Fibroblast of the aortic adventitia (primary cell): Measurements from ENCODE around the gene SDK2. TPM values are rescaled to one million over a fixed set of nuclear protein-coding genes. Genes with fewer than 3 reads are reported as not detected.
"Not testable (repeated sequence)": the region's sequence is repeated elsewhere in the genome, so short reads cannot be mapped to it uniquely, and the experiment has no call there.

Source experiments
- DNase-seq: peaks from one replicate; pipeline ENCODE4 v3.0.0-alpha.2; 2010; ENCODE audit warnings: low read depth
- H3K4me3 ChIP-seq: 2 replicates; pipeline ENCODE4 v1.5.1; 2011; ENCODE audit warnings: low read depth, mild to moderate bottlenecking, control low read depth, low read length, moderate library complexity
- CTCF ChIP-seq: IDR thresholded peaks from 2 replicates; pipeline ENCODE4 v1.5.1; 2011; ENCODE audit warnings: mild to moderate bottlenecking, low read length, control low read depth, inconsistent platforms; ENCODE audit not compliant: insufficient read depth
- total RNA-seq: library from RNA; depleted of rRNA; stranded (reverse); fragments of >200 nt; gene quantifications from 2 replicates; pipeline ENCODE4 v1.2.3, GENCODE V29; 2012; ENCODE audit warnings: low replicate concordance

Gene SDK2
- total RNA-seq, 1 donor: not detected

- TF ChIP-seq CTCF: no peak
- no peak for DNase-seq
- H3K4me3 ChIP-seq: no peak overlapping the region
Measured at GRCh38 chr17:73455050-73455687, 189.1 kb downstream of the SDK2 start.

- not testable (repeated sequence) for H3K4me3 ChIP-seq, DNase-seq
Measured at GRCh38 chr17:73453494-73453893, 190.8 kb downstream of the SDK2 start.

- no peak overlapping the region for H3K4me3 ChIP-seq
- TF ChIP-seq CTCF: no peak
- DNase-seq: no peak
Measured at GRCh38 chr17:73453090-73453489, 191.2 kb downstream of the SDK2 start.

- no peak for TF ChIP-seq CTCF
- no peak for DNase-seq
- no peak overlapping the region for H3K4me3 ChIP-seq
Measured at GRCh38 chr17:73452009-73452408, 192.2 kb downstream of the SDK2 start.

- H3K4me3 ChIP-seq: no peak overlapping the region
- no peak for TF ChIP-seq CTCF
- no peak for DNase-seq
Measured at GRCh38 chr17:73447319-73447718, 196.9 kb downstream of the SDK2 start.

GRCh38 chr17:73446617-73447016 is 197.6 kb downstream of the SDK2 start:
- TF ChIP-seq CTCF: no peak
- no peak overlapping the region for H3K4me3 ChIP-seq
- DNase-seq: no peak

- no peak for DNase-seq
- H3K4me3 ChIP-seq: no peak overlapping the region
- no peak for TF ChIP-seq CTCF
Measured at GRCh38 chr17:73445466-73445865, 198.8 kb downstream of the SDK2 start.
